Neural cell (in vitro differentiated cells): Measurements from ENCODE around the gene WFIKKN2. TPM values are rescaled to one million over a fixed set of nuclear protein-coding genes. Genes with fewer than 3 reads are reported as not detected.

Experiments used
- H2AFZ ChIP-seq: fragments of 200-600, 300-800 bp; sonication (generic), shearing (Covaris generic); 2 replicates; pipeline ENCODE4 v1.6.0; 2014; ENCODE audit warnings: low read depth, mild to moderate bottlenecking, antibody characterized with exemption, low read length, moderate library complexity
- H3F3A ChIP-seq: fragments of 200-600 bp; shearing (Covaris generic); 2 replicates; pipeline ENCODE4 v1.6.1; 2016; ENCODE audit warnings: mild to moderate bottlenecking, moderate library complexity, mixed read lengths, antibody characterized with exemption, low read length; ENCODE audit not compliant: insufficient read depth, poor library complexity, severe bottlenecking
- H3K27ac ChIP-seq: fragments of 200-600, 300-800 bp; sonication (generic), shearing (Covaris generic); 2 replicates; pipeline ENCODE4 v1.5.1; 2014; ENCODE audit warnings: mild to moderate bottlenecking, low read length, moderate library complexity
- H3K27me3 ChIP-seq: fragments of 300-800, 200-600 bp; sonication (generic), shearing (Covaris generic); 2 replicates; pipeline ENCODE4 v1.6.0; 2014; ENCODE audit warnings: mild to moderate bottlenecking, low read depth, low read length, moderate library complexity; ENCODE audit not compliant: insufficient read depth
- H3K36me3 ChIP-seq: fragments of 300-800, 200-600 bp; sonication (generic), shearing (Covaris generic); 2 replicates; pipeline ENCODE4 v1.5.1; 2014; ENCODE audit warnings: mild to moderate bottlenecking, antibody characterized with exemption, low read length, moderate library complexity; ENCODE audit not compliant: insufficient read depth
- H3K4me2 ChIP-seq: fragments of 300-800, 200-600 bp; sonication (generic), shearing (Covaris generic); 2 replicates; pipeline ENCODE4 v1.6.0; 2014; ENCODE audit warnings: mild to moderate bottlenecking, low read length
- H3K4me3 ChIP-seq: fragments of 300-800, 200-600 bp; sonication (generic), shearing (Covaris generic); 2 replicates; pipeline ENCODE4 v1.5.1; 2014; ENCODE audit warnings: mild to moderate bottlenecking, low read length, moderate library complexity
- H3K79me2 ChIP-seq: fragments of 200-600 bp; shearing (Covaris generic); replicated peaks from 2 replicates; pipeline ENCODE4 v1.6.0; 2014; ENCODE audit warnings: mild to moderate bottlenecking, low read length, moderate library complexity; ENCODE audit not compliant: insufficient read depth
- H3K9ac ChIP-seq: fragments of 300-800, 200-600 bp; sonication (generic), shearing (Covaris generic); 2 replicates; pipeline ENCODE4 v1.6.1; 2016; ENCODE audit warnings: mild to moderate bottlenecking, low read length, mixed read lengths
- H3K9me2 ChIP-seq: fragments of 200-600 bp; shearing (Covaris generic); 2 replicates; pipeline ENCODE4 v1.6.1; 2016; ENCODE audit warnings: mild to moderate bottlenecking, low read length, mixed read lengths; ENCODE audit not compliant: insufficient read depth
- H3K9me3 ChIP-seq: fragments of 200-600, 300-800 bp; sonication (generic), shearing (Covaris generic); 2 replicates; pipeline ENCODE4 v1.6.1; 2016; ENCODE audit warnings: mild to moderate bottlenecking, mixed run types, low read length, moderate library complexity, mixed read lengths
- H4K20me1 ChIP-seq: fragments of 200-600 bp; shearing (Covaris generic); 2 replicates; pipeline ENCODE4 v1.6.1; 2016; ENCODE audit warnings: mild to moderate bottlenecking, mixed run types; ENCODE audit not compliant: insufficient read depth
- EP300 ChIP-seq: fragments of 450-650 bp; conservative IDR thresholded peaks from 2 replicates; pipeline ENCODE4 v1.6.1; 2014; ENCODE audit warnings: antibody characterized with exemption, mild to moderate bottlenecking, moderate library complexity; ENCODE audit not compliant: poor library complexity, severe bottlenecking
- EZH2 ChIP-seq: fragments of 200-600, 300-800 bp; shearing (Covaris generic), sonication (generic); IDR thresholded peaks from 2 replicates; pipeline ENCODE4 v1.6.1; 2014; ENCODE audit warnings: antibody characterized with exemption, low read length, borderline replicate concordance, mild to moderate bottlenecking; ENCODE audit not compliant: insufficient read depth, poor library complexity, severe bottlenecking
- MXI1 ChIP-seq: fragments of 450-650 bp; conservative IDR thresholded peaks from 2 replicates; pipeline ENCODE4 v1.6.1; 2014; ENCODE audit warnings: antibody characterized with exemption, mild to moderate bottlenecking; ENCODE audit not compliant: poor library complexity, severe bottlenecking
- POLR2AphosphoS5 ChIP-seq: IDR thresholded peaks from 2 replicates; pipeline ENCODE4 v1.6.1; 2012
- RAD21 ChIP-seq: fragments of 450-650 bp; conservative IDR thresholded peaks from 2 replicates; pipeline ENCODE4 v1.6.1; 2014; ENCODE audit warnings: antibody characterized with exemption, mild to moderate bottlenecking, moderate library complexity
- REST ChIP-seq: IDR thresholded peaks from 2 replicates; pipeline ENCODE4 v1.6.1; 2012; ENCODE audit warnings: borderline replicate concordance
- SMC3 ChIP-seq: fragments of 450-650 bp; conservative IDR thresholded peaks from 2 replicates; pipeline ENCODE4 v1.6.1; 2014; ENCODE audit warnings: antibody characterized with exemption, mild to moderate bottlenecking, moderate library complexity; ENCODE audit not compliant: poor library complexity
- TAF1 ChIP-seq: IDR thresholded peaks from 2 replicates; pipeline ENCODE4 v1.6.1; 2012; ENCODE audit warnings: low read depth
- polyA plus RNA-seq: library from polyadenylated mRNA; depleted of rRNA; stranded (reverse); fragments of >200 nt; gene quantifications from 2 replicates; pipeline ENCODE4 v1.2.3, GENCODE V29; 2014
- TF ChIP-seq, protein P1 (sequence below): fragments of 450-650 bp; IDR thresholded peaks from 2 replicates; pipeline ENCODE4 v1.5.1; 2014; ENCODE audit warnings: antibody characterized with exemption, mild to moderate bottlenecking, moderate library complexity; ENCODE audit not compliant: poor library complexity, severe bottlenecking

WFIKKN2 gene
- polyA plus RNA-seq, 1 donor from 2014 or later = not detected

DNA sequence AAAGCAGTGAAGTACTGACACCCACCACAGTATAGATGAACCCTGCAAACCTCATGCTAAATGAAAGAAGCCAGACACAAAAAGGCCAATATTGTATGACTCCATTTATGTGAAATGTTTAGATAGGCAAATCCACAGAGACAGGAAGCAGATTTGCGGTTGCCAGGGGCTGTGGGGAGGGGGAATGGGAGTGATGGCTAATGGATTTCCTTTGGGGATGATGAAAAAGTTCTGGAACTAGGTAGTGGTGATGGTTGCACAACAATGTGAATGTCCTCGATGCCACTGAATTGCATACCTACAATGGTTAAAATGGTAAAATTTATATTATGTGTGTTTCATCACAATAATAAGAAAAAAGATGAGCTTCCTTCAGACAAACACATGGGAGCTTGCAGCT, 28.4 kb upstream of the WFIKKN2 start:
- Histone ChIP-seq H3K36me3 (no peaks in the 10 kb centered on the region), H3K9ac (no peak overlapping the region), H4K20me1 (no peaks in the 10 kb centered on the region), H3K9me2 (no peaks in the 10 kb centered on the region), H3F3A (no peaks in the 10 kb centered on the region), H3K27ac (no peak overlapping the region), H2AFZ (no peak overlapping the region), H3K4me2 (no peak overlapping the region), H3K79me2 (no peaks in the 10 kb centered on the region), H3K9me3 (no peaks in the 10 kb centered on the region), H3K27me3 (no peaks in the 10 kb centered on the region), H3K4me3 (no peak overlapping the region)
- no peak for TF ChIP-seq SMC3
- no peak for TF ChIP-seq MXI1
- no peak for TF ChIP-seq REST
- TF ChIP-seq, protein P1, sequence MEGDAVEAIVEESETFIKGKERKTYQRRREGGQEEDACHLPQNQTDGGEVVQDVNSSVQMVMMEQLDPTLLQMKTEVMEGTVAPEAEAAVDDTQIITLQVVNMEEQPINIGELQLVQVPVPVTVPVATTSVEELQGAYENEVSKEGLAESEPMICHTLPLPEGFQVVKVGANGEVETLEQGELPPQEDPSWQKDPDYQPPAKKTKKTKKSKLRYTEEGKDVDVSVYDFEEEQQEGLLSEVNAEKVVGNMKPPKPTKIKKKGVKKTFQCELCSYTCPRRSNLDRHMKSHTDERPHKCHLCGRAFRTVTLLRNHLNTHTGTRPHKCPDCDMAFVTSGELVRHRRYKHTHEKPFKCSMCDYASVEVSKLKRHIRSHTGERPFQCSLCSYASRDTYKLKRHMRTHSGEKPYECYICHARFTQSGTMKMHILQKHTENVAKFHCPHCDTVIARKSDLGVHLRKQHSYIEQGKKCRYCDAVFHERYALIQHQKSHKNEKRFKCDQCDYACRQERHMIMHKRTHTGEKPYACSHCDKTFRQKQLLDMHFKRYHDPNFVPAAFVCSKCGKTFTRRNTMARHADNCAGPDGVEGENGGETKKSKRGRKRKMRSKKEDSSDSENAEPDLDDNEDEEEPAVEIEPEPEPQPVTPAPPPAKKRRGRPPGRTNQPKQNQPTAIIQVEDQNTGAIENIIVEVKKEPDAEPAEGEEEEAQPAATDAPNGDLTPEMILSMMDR = no peak
- no peak for TF ChIP-seq EZH2
- no peak for TF ChIP-seq POLR2AphosphoS5
- no peak for TF ChIP-seq TAF1
- no peak for TF ChIP-seq EP300
- TF ChIP-seq RAD21 = no peak

DNA sequence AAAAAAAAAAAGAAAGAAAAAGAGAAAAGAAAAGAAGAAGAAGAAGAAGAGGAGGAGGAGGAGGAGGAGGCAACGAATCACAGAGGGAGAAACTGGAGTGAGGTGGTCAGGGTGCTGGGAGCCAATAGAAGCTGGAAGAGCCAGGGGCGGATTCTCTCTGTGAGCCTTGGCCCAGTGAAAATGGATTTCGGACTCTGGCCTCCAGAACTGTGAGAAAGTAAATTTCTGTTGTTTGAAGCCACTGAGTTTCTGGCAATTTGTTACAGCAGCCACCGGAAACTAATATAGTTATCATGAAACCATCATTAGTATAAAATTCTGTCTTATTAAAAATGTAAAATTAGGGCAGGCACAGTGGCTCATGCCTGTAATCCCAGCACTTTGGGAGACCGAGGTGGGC, 27.7 kb upstream of the WFIKKN2 start:
- TF ChIP-seq POLR2AphosphoS5 (no peak), EZH2 (no peak), REST (no peak), EP300 (no peak), RAD21 (no peak), SMC3 (no peak), MXI1 (no peak), TAF1 (no peak)
- TF ChIP-seq, protein P1 = no peak
- Histone ChIP-seq H3K4me3 (no peak overlapping the region), H2AFZ (no peak overlapping the region)

More for the DNA sequence above, 27.7 kb upstream of the WFIKKN2 start:
- no peaks in the 10 kb centered on the region for H4K20me1 ChIP-seq
- H3F3A ChIP-seq = no peaks in the 10 kb centered on the region
- no peaks in the 10 kb centered on the region for H3K9me3 ChIP-seq
- no peak overlapping the region for H3K9ac ChIP-seq
- no peaks in the 10 kb centered on the region for H3K9me2 ChIP-seq
- H3K4me2 ChIP-seq = no peak overlapping the region
- H3K79me2 ChIP-seq = no peaks in the 10 kb centered on the region
- H3K27me3 ChIP-seq = no peaks in the 10 kb centered on the region
- H3K27ac ChIP-seq = no peak overlapping the region
- no peaks in the 10 kb centered on the region for H3K36me3 ChIP-seq
